ENCODE measurements around the gene SCD5.

DNA sequence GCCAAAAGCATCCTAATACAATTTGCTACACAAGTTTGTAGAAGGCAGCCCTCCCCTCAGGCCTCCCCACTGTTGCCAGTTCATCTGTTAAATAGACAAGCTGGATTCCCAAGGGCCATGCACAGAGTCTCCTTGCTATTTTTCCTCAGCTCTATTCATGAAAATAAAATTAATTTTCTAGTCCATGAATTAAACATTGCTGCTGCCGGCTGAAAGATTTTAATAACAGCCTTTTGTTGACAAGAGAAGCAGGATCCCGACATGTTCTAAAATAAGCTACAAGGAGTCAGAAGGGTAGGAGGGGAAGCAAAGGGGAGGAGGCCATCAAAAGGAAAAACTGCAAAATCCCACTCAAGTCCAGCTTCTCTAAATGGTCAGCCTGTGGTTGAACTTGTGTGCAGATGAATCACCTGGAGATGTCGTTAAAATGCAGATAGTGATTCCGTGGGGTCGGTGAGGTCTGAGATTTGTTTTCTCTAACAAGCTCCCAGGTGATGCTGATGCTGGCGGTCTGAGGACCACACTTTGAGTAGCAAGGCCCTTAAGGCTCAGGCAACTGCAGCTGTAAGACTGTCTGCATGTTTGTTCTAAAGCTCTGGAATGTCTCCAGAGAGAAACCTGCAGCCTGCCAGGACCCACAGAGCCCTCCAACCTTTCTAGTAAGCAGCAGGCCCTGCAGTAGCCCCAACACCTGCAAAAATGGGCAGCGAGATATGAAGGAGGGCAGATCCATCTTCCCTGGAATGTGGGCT lies 9.4 kb downstream of the SCD5 start:
- no peak for TF ChIP-seq EZH2 (IDR thresholded peaks at IDR 0.05; ENCODE audit: borderline replicate concordance, low read length)
- TF ChIP-seq CTCF (conservative IDR thresholded peaks at IDR 0.05 in 1 of 2, IDR thresholded peaks at IDR 0.05 in 1 of 2; ENCODE audit: extremely low read depth in 1 of 2, insufficient read depth in 1 of 2, low read depth in 1 of 2, low read length in 2 of 2), result no peak
